HG03558 (cell line): ENCODE data around the gene ULK4.

ENCODE experiments used
- ATAC-seq: cut with Tn5 transposase; IDR thresholded peaks from one replicate; pipeline ENCODE4 v1.9.1; 2021; ENCODE audit warnings: moderate number of reproducible peaks; ENCODE audit not compliant: unreplicated experiment; ENCODE audit errors: extremely low read depth

Gene ULK4

DNA sequence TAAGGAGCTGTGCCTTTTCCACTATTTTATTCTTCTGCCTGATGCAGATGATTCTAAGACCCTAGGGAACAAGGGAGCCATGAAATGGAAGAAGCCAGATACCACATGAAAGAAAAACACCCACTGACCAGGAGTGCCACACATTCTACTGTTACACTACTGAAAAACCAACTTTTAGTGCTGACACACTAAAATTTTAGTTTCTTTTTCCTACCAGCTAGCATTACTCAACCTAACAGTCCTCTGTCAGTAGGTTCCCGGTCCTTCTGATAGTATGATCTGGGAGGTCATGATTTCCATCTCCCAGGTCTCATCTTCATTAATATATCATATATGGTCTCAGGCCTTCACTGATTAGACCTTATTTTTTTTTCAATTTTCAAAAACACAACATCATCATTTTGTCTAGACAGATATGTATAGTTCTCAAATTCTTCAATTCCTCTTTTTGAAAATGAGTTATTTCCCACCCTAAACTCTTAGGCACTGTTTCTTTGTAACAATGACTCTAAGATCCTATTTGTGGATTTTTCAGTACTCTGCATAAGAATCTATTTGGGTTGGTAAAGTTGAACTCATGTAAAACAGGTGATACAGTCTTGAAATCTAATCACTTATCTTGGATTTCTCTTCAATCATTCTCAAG, 440.8 kb downstream of the ULK4 start:
- no peak for ATAC-seq

DNA sequence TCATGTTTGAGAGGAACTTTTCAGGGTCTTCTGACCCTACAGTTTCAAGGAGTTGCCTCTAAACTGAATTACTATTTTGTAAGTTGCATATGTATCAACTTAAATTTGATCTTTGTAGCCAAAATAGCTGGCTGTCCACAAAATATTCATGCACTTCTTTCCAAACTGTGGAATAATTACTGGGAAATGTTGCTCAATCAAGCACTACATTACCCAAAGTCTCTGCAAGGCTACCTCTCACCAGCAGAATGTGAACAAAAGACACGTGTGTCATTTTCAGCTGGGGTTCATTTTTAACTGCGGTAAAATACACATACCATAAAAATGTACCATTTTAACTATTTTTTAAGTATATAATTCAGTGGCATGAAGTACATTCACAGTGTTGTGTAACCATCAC, 442.2 kb downstream of the ULK4 start:
- ATAC-seq, result no peak

DNA sequence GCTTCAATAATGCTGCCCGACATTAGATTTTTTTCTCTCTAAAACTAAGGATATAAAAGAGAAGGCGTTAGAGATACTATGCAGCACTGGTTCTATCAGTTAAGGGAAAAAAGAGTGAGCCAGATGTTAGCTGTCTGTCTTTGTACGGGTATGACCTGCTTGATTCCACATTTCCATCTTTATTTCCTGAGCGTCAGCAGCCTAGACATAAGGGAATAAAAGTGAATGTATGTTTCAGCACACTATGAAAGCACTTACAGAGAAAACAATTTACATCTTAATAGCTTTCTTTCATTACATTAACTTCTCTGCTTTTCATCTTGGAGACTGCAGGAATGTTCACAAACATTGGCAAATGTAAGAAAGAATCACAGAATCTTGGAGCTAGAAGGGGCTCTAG, 443.3 kb downstream of the ULK4 start:
- ATAC-seq, result no peak

DNA sequence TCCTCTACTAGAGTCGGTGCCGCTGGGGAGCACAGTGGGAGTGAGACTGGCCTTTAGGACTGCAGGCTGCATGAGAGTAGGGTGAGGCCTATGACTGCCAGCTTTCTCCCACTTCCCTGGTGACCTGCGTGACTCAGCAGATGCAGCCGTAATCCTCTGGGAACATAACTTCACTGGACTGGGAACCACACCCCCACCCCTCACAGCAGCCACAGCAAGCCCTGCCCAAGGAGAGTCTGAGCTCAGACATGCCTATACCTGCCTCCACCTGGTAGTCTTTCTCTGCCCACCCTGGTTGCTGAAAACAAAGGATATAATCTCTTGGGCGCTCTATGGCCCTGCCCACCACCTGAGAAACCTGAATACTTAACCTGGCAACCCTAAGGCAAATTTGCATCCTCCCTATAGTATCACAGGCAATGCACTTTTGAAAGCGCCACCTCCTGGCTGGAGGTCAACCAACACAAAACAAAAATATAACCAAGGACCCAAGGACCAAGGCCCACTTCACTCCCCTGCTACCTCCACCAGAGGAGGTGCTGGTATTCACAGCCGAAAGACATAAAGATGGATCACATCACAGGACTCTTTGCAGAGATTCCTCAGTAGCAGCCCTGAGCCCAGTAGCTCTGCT, 453.7 kb downstream of the ULK4 start:
- no peak for ATAC-seq

DNA sequence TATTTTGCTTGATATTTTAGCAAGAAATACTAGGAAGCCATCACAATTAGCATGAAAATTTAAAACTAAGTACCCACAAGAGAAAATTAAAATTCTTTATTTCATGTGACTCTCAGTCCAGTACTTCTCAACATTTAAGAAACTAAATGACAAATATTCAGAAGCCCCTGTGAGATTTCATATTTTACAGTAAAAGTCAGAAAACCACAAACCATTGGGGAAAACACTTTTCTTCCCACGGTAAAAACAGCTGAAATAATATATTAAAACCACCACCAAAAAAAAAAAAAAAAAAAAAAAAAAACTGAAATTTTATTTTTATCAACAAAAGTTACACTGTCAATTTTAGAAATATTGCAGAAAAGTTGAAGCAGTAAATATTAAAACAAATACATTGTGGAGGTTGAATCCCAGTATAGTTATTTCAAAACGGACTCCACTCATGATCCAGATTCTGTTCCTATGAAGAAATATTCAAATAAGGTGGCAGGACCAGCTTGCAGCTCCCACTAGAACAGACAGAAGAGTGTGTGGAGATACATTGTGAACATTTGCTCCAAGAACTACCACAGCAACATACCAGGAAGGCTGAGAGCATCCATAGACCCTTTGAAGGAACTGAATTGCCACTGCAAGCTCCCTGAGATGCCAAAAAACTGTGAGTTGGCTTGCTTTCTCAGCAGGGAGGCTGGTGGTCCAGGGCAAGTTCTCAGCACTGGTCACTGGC, 454.4 kb downstream of the ULK4 start:
- no peak for ATAC-seq

DNA sequence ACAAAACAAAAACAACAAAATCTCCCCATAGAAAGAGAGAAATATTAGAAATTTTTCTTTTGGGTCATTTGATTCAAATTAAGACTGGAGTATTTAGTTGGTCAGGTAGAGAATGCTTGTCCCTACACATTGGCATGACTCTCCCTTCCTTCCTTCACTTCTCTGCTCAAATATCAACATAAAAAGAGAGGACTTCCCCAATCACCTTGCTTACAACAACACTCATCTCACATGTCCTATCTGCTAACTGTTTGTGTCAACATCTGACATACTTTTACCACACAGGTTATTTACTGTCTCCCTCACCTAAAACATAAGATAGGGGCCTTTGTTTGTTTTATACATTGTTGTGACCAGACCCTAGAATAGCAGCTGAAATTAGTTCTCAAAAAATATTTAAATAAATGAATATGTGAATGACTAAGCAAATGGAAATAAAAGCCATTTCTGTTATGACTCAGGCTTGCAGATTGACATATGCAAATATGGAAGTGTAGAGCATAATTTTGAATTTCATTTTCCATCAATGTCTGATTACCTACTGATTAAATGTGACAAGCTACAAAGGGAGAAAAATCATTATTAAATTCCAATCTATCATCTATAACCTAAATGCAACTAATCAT, 457.8 kb downstream of the ULK4 start:
- ATAC-seq, result no peak

DNA sequence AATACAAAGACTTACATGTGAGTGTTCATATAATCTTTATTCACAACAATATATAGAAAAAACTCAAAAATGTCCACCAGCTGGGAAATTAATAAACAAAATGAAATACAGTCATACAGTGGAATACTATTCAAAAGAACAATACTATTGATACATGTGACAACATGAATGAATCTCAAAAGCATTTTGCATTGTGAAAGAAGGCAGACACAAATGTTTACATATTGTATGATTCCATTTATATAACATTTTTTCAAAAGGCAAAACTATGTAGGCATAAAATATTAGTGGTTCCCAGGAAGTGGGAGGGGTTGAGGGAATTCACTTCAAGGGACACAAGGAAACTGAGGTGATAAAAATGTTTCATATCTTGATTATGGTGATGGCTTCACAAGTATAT, 459.4 kb downstream of the ULK4 start:
- no peak for ATAC-seq

DNA sequence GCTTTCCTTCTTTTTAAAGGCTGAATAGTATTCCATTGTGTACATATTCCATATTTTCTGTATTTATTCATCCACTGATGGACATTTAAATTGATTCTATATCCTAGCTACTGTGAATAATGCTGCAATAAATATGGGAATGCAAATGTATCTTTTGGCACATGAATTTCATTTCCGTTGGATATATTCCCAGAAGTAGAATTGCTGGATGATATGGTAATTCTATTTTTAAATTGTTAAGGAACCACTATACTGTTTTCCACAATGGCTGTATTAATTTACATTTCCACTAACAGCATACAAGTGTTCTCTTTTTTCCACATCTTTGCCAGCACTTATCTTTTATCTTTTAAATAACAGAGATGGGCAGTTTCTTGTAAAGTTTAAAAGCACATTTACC, 459.9 kb downstream of the ULK4 start:
- no peak for ATAC-seq

DNA sequence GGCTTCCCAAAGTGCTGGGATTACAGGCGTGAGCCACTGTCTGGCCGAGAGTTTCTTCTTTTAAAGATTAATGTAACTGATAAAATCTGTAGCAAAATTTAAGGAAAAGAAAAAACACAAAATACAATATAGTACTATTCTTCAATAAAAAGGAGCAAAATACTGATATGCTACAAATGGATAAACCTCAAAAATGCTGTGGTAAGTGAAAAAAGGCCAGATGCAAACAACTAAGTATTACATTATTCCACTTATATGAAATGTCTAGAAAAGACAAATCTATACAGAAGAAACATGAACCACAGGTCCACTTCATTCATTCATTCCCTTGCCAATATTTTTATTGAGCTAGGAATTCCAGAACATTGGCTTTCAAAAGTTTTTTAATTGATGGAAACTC, 463.1 kb downstream of the ULK4 start:
- no peak for ATAC-seq

DNA sequence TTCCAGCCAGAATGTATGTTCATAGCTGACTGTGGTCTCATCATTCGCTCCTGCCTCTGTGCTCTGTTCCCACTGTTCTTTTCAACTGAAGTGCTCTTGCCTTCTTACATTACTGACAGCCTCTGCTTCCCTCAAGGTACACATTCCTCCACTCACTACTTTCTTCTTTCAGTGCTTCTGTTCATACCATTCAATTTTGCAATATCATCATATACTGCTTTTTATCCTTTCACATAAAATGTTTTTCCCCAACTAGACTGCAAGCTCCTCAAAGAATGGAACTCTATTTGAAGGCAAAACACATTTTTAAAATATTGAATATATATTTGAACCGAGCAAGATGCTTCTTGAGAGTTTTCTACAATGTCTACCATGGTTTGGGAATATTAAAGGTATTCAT, 471.5 kb downstream of the ULK4 start:
- no peak for ATAC-seq

DNA sequence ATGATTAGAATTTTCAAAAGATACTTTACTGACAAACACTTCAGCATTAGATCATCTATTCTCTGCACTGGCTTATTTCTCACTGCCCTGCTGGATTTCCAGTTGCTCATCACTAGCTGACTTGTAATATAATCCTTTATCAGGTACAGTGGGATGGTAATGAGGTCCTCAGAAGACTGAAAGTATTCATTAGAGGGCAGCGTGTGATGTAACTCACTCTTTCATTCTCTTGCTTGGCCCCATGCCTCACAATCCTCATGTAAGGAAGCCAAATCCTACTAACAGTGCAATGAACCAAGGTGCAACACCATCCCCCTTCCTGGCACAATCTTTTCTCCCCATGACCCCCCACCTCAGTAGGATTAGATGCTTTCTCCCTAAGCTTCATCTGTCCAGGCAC, 472.7 kb downstream of the ULK4 start:
- no peak for ATAC-seq

DNA sequence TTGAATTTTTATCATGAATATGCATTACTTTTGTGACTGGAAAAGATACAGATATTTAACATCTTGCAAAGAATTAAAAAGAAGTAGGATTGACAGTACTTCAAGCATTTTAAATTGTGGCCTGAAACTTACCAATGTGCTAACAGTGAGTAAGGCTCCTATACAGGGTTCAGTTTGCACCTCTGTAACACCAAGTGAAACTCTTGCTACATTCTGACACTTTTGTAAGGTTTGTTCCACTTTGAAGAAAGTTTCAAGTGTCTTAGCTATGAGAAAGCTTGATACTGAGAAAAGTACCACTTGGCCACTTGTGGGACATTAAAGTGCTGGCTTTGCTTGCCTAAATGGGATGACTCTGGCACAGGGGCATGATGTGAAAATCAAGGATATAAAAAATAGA, 473.4 kb downstream of the ULK4 start:
- ATAC-seq, result no peak

DNA sequence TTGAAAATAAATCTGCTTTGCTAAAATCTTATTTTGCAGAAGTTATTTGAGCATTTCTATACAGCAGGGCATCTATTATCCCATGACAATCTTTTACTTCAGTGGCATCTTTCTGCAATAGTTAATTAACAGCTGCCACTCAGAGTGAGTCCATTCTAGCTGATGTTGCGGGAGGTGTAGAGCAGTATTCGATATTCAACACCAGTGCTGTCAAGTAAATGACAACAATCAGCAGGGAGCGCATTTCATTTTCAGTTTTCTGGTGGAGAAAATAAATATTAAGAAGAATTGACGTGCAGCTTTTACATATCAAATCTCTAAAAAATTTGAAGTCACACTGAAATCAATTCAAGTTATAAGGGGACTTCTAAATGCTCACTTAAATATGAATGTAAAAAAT, 476.4 kb downstream of the ULK4 start:
- ATAC-seq, result no peak

DNA sequence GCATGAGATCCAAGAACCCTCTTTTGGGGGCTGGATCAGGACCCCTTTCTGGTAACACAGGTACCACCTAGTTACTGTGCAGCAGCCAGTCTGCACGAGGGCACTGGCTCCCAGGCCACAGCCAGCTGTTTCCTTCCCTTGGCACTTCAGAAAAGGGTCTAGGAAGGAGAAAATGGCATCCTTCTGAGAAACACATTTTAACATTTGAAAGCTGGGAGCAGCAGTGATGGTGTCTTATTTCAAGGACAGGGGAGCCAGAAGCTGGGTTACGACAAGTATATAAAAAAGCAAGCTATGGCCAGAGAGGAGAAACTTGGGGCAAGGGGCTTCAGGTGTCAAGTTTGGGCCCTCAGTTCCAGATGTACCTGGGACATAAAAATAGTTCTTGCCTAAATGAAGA, 479.8 kb downstream of the ULK4 start:
- ATAC-seq, result no peak

DNA sequence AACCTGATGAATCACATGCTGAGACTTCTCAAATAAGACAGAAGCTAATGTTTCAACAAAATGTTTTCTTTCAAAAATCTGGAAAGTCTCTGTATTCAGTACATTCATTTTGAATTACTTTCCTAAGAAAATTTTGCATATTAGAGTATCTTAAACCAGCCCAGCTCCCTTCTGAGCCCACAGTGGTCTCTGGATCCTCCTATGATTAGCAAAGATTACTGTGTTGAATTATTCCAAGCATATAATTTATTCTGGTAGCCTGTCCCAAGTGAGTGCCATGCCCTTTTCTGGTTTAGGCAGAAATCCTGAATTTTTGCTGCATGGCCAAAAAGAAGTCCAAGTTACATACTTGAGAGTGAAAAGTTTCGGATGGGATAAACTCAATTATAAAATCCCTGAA, 483.6 kb downstream of the ULK4 start:
- no peak for ATAC-seq

DNA sequence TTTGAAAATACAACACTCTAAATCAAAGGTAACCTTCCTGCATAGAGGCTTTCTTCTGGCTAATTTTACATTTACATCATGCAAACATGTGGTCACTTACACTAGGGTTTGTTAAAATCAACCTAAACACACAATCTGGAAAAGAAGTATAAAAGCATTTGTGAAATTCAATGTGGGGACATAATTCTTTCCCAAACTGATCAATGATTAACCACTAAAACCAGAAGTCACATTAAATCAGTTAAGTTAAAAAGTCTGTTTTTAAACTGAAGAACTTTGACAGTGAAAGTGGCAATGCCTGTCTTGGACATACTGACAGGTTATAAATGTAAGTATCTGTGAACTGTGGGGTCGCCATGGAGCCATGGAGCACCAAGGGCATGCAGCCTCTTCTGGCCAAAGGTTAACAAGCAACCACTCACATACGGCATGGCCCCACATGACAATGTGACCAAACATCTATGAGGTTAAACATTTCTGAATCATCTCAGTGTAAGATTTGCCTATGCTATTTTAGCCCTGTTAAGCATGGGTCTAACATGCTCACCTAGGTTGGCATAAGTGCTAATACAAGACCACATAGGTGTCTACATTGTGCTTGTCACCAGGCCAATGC, 484.4 kb downstream of the ULK4 start:
- no peak for ATAC-seq

DNA sequence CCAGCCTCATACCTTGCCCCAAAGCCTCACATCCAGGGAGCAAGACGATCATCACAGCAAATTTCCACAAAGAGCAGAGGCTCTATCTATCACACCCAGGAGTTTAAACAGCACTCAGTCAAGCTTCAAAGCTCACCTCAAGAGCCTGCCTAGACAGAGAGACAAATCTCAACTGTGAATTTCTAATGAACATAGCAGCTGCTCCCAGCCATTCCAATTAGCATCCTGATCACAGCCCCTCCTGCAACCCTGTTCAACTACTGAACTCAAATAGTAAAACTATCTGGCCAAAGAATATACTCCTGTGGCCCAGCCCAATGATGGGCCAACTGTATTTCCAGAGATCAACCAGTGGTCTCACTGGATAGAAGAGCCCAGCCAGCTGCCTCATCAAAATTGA, 492.8 kb downstream of the ULK4 start:
- no peak for ATAC-seq

DNA sequence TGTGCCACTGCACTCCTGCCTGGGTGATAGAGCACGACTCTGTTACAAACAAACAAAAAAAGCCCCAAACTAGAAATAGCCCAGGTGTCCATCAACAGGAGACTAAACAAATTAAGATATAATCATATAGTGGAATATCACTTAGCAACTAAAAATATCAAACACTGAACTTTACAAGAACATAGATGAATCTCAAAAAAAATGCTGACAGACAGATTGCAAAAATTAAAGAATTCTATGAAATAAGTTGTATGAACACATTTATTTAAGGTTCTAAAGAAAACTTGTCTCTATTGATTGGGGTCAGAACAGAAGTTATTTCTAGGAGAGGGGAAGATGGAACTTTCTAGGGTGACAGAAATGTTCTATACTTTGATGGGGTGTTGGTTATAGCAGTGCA, 494.4 kb downstream of the ULK4 start:
- ATAC-seq, result no peak

DNA sequence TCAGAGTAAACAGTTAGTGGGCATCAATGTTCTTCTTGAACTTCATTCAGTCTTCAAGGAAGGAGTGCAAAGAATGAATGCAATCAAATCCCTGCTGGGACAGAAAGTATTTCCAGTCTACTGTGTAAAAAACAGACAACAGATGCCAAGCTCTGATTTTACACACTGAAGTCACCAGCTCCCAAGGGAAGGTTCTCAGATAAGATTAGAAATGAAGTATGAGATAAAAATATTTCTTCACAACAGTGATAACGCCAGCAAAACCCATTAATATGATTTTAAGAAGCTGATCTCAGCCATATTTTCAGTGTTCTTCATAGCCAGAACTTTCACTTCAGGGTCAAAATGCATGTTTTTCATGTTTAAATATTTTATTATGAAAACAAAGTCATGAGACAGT, 497.0 kb downstream of the ULK4 start:
- no peak for ATAC-seq

DNA sequence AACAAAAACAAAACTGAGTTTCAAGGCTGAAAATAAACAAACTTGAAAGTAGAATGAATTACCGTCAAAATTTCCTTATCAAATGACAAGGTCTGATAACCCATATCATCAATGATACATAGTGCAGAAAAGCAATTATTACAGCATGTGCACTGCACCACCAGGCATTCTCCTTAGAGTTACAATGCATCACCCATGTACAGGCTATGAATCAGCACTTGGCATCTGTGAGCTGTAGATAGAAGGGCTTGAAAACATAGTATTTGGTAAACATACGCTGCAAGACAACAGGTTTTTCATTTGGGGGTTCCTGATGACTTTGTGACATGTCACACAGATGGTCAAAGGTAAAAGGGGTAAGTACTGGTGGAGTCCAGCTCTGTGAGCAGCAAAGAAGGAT, 497.5 kb downstream of the ULK4 start:
- ATAC-seq, result no peak

DNA sequence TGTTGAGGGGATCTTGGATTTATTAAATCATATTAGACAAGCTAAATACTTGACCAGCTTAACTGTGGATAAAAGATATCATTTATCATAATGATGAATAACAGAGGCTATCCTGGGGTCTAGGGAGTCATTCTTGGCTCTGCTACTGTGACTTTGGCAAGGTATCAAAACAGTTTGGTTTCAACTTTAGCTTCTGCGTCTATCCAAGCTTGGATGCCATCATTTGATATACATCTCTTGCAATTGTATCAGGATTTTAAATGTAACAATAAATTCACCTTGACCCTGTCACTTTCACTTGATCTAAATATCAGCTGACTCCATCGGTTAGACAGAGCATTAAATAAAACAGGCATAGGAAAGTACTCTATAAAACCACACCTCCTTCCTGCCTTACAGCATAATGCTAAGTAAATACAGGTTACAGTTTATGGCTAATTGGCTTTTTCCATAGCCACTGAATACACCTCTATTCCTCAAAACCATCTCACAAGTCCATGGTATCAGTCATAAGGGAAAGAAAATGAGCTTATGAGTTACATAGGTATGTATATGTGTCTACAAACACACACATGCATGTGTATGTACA, 499.7 kb downstream of the ULK4 start:
- ATAC-seq, result no peak
